Measurements from ENCODE around the gene NUP205. TPM values are rescaled to one million over a fixed set of nuclear protein-coding genes. Genes with fewer than 3 reads are reported as not detected.

NUP205 gene
- total and polyA plus RNA-seq, 2 of the 13 experiments (the other 11 are each of a cell fraction or from before 2014, with no cell fraction given), result 46.2 to 87.2 TPM

DNA sequence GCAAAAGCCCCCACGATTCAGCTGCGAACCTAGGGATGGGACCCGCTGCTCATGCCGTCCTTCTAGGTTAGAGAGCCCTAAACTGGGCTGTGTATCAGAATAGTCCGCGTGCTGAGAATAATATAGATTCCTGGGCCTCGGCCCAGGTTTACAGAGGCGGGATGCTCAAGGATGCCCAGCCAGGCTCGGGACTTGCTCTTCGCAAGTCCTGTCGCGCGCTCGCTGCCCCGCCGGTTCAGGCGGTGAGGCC lies 104.3 kb downstream of the NUP205 start (continued):
- TF ChIP-seq ZBED4 (CRISPR knock-in tag; IDR thresholded peaks at IDR 0.05; ENCODE audit: borderline replicate concordance) (no peak; the same call in 1 of the 2 replicates), ZNF232 (CRISPR knock-in tag; IDR thresholded peaks at IDR 0.05; ENCODE audit: borderline replicate concordance) (peak; percentile 79; the same call in 1 of the 2 replicates), KLF13 (CRISPR knock-in tag; IDR thresholded peaks at IDR 0.05) (0 out of 2 replicates have a peak, but pooled peaks have one; percentile 74), DZIP1 (CRISPR knock-in tag; IDR thresholded peaks at IDR 0.05) (no peak), DNMT3B (CRISPR knock-in tag; conservative IDR thresholded peaks at IDR 0.05) (0 out of 2 replicates have a peak, but pooled peaks have one; percentile 27), ZNF431 (CRISPR knock-in tag; IDR thresholded peaks at IDR 0.05; ENCODE audit: borderline replicate concordance, low read depth) (peak; percentile 78; the same call in 1 of the 2 replicates), KDM5A (IDR thresholded peaks at IDR 0.05; ENCODE audit: borderline replicate concordance, low read length) (no peak), ZEB1 (IDR thresholded peaks at IDR 0.05; ENCODE audit: insufficient replicate concordance, low read depth) (peak; percentile 51), ZNF749 (CRISPR knock-in tag; IDR thresholded peaks at IDR 0.05; ENCODE audit: borderline replicate concordance) (no peak), SALL2 (CRISPR knock-in tag; IDR thresholded peaks at IDR 0.05) (no peak), ZNF639 (CRISPR knock-in tag; conservative IDR thresholded peaks at IDR 0.05) (no peak), SNAI1 (CRISPR knock-in tag; IDR thresholded peaks at IDR 0.05; ENCODE audit: borderline replicate concordance) (peak; percentile 65; the same call in 1 of the 2 replicates), ZNF83 (CRISPR knock-in tag; IDR thresholded peaks at IDR 0.05; ENCODE audit: borderline replicate concordance) (peak; percentile 76; the same call in 1 of the 2 replicates), RCOR2 (CRISPR knock-in tag; IDR thresholded peaks at IDR 0.05) (0 out of 2 replicates have a peak, but pooled peaks have one; percentile 22), ZNF350 (CRISPR knock-in tag; IDR thresholded peaks at IDR 0.05; ENCODE audit: borderline replicate concordance, low read depth) (no peak), AGO1 (IDR thresholded peaks at IDR 0.05; ENCODE audit: low read depth, low read length, poor library complexity, severe bottlenecking) (no peak), ZBTB26 (CRISPR knock-in tag; IDR thresholded peaks at IDR 0.05; ENCODE audit: borderline replicate concordance) (0 out of 2 replicates have a peak, but pooled peaks have one; percentile 11), ZNF20 (CRISPR knock-in tag; IDR thresholded peaks at IDR 0.05) (no peak), ZNF205 (CRISPR knock-in tag; IDR thresholded peaks at IDR 0.05) (0 out of 2 replicates have a peak, but pooled peaks have one; percentile 45)

Data from HepG2 (cell line).